Gastroesophageal sphincter (tissue), 3 donors: ENCODE measurements around the gene GRID1.

ENCODE experiments used
- CTCF ChIP-seq, 4 experiments: fragments of 200-600 bp in 2 of 4; fragments of 450-650 bp in 2 of 4; sonication (generic) in 1 of 4; IDR thresholded peaks; one replicate each; pipeline ENCODE4 v1.5.1; 2017 to 2019; ENCODE audit warnings: antibody characterized with exemption in 4 of 4, mild to moderate bottlenecking in 2 of 4, moderate library complexity in 2 of 4
- POLR2A ChIP-seq, 2 donors: fragments of 450-650 bp; IDR thresholded peaks; one replicate each; pipeline ENCODE4 v1.6.1; 2017; ENCODE audit warnings: antibody characterized with exemption in 2 of 2, mild to moderate bottlenecking in 2 of 2, moderate library complexity in 1 of 2
- POLR2AphosphoS5 ChIP-seq: sonication (generic); formaldehyde crosslinking; IDR thresholded peaks from one replicate; pipeline ENCODE4 v1.6.1; 2017; ENCODE audit warnings: antibody characterized with exemption

- TF ChIP-seq CTCF (IDR thresholded peaks at IDR 0.05) (no peak), POLR2AphosphoS5 (no peak), POLR2A (IDR thresholded peaks at IDR 0.05) (no peak)
These were observed 1.9 kb downstream of the GRID1 start for GRCh38 chr10:86364491-86365345.
